B cell (primary cell): Measurements from ENCODE around the gene S100A16. TPM values are rescaled to one million over a fixed set of nuclear protein-coding genes. Genes with fewer than 3 reads are reported as not detected.
"Not testable (repeated sequence)": the region's sequence is repeated elsewhere in the genome, so short reads cannot be mapped to it uniquely, and the experiment has no call there.

ENCODE experiments used
- ATAC-seq: fragments of 200-7000 bp; cut with Tn5 transposase; one replicate; pipeline ENCODE4 v1.10.0; 2021; ENCODE audit warnings: low read depth, mild to moderate bottlenecking, moderate number of reproducible peaks, moderate library complexity
- CTCF ChIA-PET: fragments of 350-600 bp; sonication (Branson Sonifier 250); formaldehyde crosslinking; loops from one replicate; lab custom pipeline; 2021; ENCODE audit warnings: antibody characterized with exemption, inconsistent platforms; lab: Charles Lee
- POLR2A ChIA-PET: fragments of 350-600 bp; sonication (Branson Sonifier 250); formaldehyde crosslinking; loops from one replicate; lab custom pipeline; 2021; ENCODE audit warnings: antibody characterized with exemption; lab: Charles Lee
- DNase-seq: peaks from one replicate; pipeline ENCODE4 v3.0.0; 2013
- H2AFZ ChIP-seq: 2 replicates; pipeline ENCODE4 v1.6.1; 2012; ENCODE audit warnings: mild to moderate bottlenecking, low read depth, low read length; ENCODE audit not compliant: insufficient read depth, poor library complexity, severe bottlenecking
- H3K27ac ChIP-seq, 2 donors: 1 replicate in 1 of 2; 2 replicates in 1 of 2; pipeline ENCODE4 v1.5.1; 2012 to 2013; ENCODE audit warnings: low read length in 2 of 2, mild to moderate bottlenecking in 2 of 2, moderate library complexity in 1 of 2
- H3K27me3 ChIP-seq, 4 experiments: fragments of 200-600 bp in 1 of 4; sonication (generic) in 1 of 4; replicated peaks in 1 of 4; 1 replicate in 2 of 4; 2 replicates in 2 of 4; pipeline versions ENCODE4 v1.6.1 to v1.7.0; 2013 to 2016; ENCODE audit warnings: low read length in 3 of 4, mild to moderate bottlenecking in 2 of 4, mixed read lengths in 1 of 4, moderate library complexity in 1 of 4; ENCODE audit not compliant: insufficient read depth in 4 of 4, control insufficient read depth in 3 of 4; ENCODE audit errors: control extremely low read depth in 1 of 4
- H3K36me3 ChIP-seq, 2 experiments: replicated peaks in 1 of 2; 1 replicate in 1 of 2; 2 replicates in 1 of 2; pipeline versions ENCODE4 v1.6.1 to v1.7.1; 2013; ENCODE audit warnings: low read length in 1 of 2; ENCODE audit not compliant: insufficient read depth in 2 of 2, control insufficient read depth in 1 of 2; ENCODE audit errors: control extremely low read depth in 1 of 2, extremely low read depth in 1 of 2
- H3K4me1 ChIP-seq, 2 donors: fragments of 200-600 bp in 1 of 2; sonication (generic) in 1 of 2; 1 replicate in 1 of 2; 2 replicates in 1 of 2; pipeline versions ENCODE4 v1.5.1 to v1.6.1; 2013 to 2017; ENCODE audit warnings: low read length in 2 of 2; ENCODE audit not compliant: control insufficient read depth in 2 of 2, insufficient read depth in 2 of 2
- H3K4me2 ChIP-seq: replicated peaks from 2 replicates; pipeline ENCODE3; 2012; ENCODE audit warnings: mild to moderate bottlenecking, low read depth, low read length; ENCODE audit not compliant: poor library complexity, severe bottlenecking
- H3K4me3 ChIP-seq, 5 experiments: fragments of 200-600 bp in 1 of 5; sonication (generic) in 1 of 5; 1 replicate in 3 of 5; 2 replicates in 2 of 5; pipeline versions ENCODE4 v1.5.1 to v1.7.0; 2011 to 2016; ENCODE audit warnings: low read length in 4 of 5, mild to moderate bottlenecking in 4 of 5, low read depth in 2 of 5, control low read depth in 1 of 5, moderate library complexity in 1 of 5; ENCODE audit not compliant: insufficient read depth in 1 of 5; ENCODE audit errors: control extremely low read depth in 1 of 5, extremely low read depth in 1 of 5
- H3K79me2 ChIP-seq: fragments of 200-600 bp; sonication (generic); one replicate; pipeline ENCODE4 v1.6.0; 2016; ENCODE audit warnings: low read length; ENCODE audit not compliant: control insufficient read depth, insufficient read depth
- H3K9ac ChIP-seq: fragments of 200-600 bp; sonication (generic); 2 replicates; pipeline ENCODE4 v1.6.1; 2017; ENCODE audit warnings: mild to moderate bottlenecking, low read length, moderate library complexity
- H3K9me3 ChIP-seq, 3 donors: one replicate each; pipeline versions ENCODE4 v1.6.1 to v1.7.1; 2013; ENCODE audit warnings: low read length in 2 of 3; ENCODE audit not compliant: control insufficient read depth in 2 of 3, insufficient read depth in 1 of 3; ENCODE audit errors: control extremely low read depth in 1 of 3
- H4K20me1 ChIP-seq: 2 replicates; pipeline ENCODE4 v1.6.0; 2012; ENCODE audit warnings: mild to moderate bottlenecking, low read length; ENCODE audit not compliant: insufficient read depth, control insufficient read depth, poor library complexity, severe bottlenecking
- H3K27ac Mint-ChIP-seq: one replicate; pipeline ENCODE4 v1.8.0; 2021; ENCODE audit warnings: mixed read lengths
- H3K27me3 Mint-ChIP-seq: one replicate; pipeline ENCODE4 v1.8.0; 2021; ENCODE audit warnings: mixed read lengths
- H3K4me1 Mint-ChIP-seq: one replicate; pipeline ENCODE4 v1.8.0; 2021; ENCODE audit warnings: mixed read lengths
- H3K4me3 Mint-ChIP-seq: one replicate; pipeline ENCODE4 v1.8.0; 2021; ENCODE audit warnings: mixed read lengths
- H3K9me3 Mint-ChIP-seq: one replicate; pipeline ENCODE4 v1.8.0; 2022; ENCODE audit warnings: mixed read lengths; ENCODE audit not compliant: insufficient read depth
- CTCF ChIP-seq: fragments of 200-600 bp; IDR thresholded peaks from one replicate; pipeline ENCODE4 v1.8.0; 2022; ENCODE audit warnings: antibody characterized with exemption, mild to moderate bottlenecking
- EZH2 ChIP-seq: IDR thresholded peaks from 2 replicates; pipeline ENCODE4 v1.6.1; 2012; ENCODE audit warnings: borderline replicate concordance, low read depth, mild to moderate bottlenecking, moderate library complexity, low read length; ENCODE audit not compliant: insufficient read depth, poor library complexity, severe bottlenecking
- WGBS: methylation state at CpG from one replicate; pipeline ENCODE4 v1.1.5; 2013; ENCODE audit warnings: missing lambda C conversion rate; ENCODE audit not compliant: insufficient coverage; 5-methylcytosine and 5-hydroxymethylcytosine counted together
- intact Hi-C: fragments of 100-400 bp; cut with micrococcal nuclease; formaldehyde crosslinking; loops from one replicate; pipeline ENCODE4 v1.10.0; 2022
- polyA plus RNA-seq: library from polyadenylated mRNA; depleted of rRNA; stranded (reverse); fragments of >200 nt; gene quantifications from 2 replicates; pipeline ENCODE4 v1.2.3, GENCODE V29; 2012
- total RNA-seq, 2 donors: library from RNA; stranded (reverse); fragments of 120-200 nt in 1 of 2; gene quantifications; 1 replicate in 1 of 2; 2 replicates in 1 of 2; pipeline versions ENCODE4 v1.2.3 to v1.2.4, GENCODE V29; 2013 to 2022

The S100A16 gene
- total and polyA plus RNA-seq, 2 donors (not counting 1 experiment from before 2014, with no cell fraction given) = not detected

- H3K27me3 ChIP-seq = no peaks in the 10 kb centered on the region
- no CpG with 5 or more reads among the region's 2 CpGs for WGBS
- Mint-ChIP-seq H3K4me1 (no peaks in the 10 kb centered on the region), H3K27ac (no peak overlapping the region), H3K9me3 (no peaks in the 10 kb centered on the region), H3K4me3 (no peak overlapping the region), H3K27me3 (peaks cover 10% of the 10 kb centered on the region)
- ATAC-seq (no peak), DNase-seq (no peak)
- no peaks in the 10 kb centered on the region for H3K79me2 ChIP-seq
- H3K27ac ChIP-seq = no peak overlapping the region
- H4K20me1 ChIP-seq = no peaks in the 10 kb centered on the region
- H3K4me3 ChIP-seq = no peak overlapping the region
- CTCF ChIA-PET = interaction anchor here (0.9 to 1.4 kb wide), 2 partner anchors 11 to 19 kb away, joined by 5 read pairs; no protein-coding TSS in a partner anchor
- no peak overlapping the region for H2AFZ ChIP-seq
- TF ChIP-seq EZH2 (no peak), CTCF (no peak)
- intact Hi-C loops = no loop called here
- H3K4me2 ChIP-seq = no peak overlapping the region
- H3K36me3 ChIP-seq = no peaks in the 10 kb centered on the region
- H3K9ac ChIP-seq = no peak overlapping the region
- no peaks in the 10 kb centered on the region for H3K4me1 ChIP-seq
- no peaks in the 10 kb centered on the region for H3K9me3 ChIP-seq
- POLR2A ChIA-PET = interaction anchor here (0.7 kb wide), 1 partner anchor 61 kb away, joined by 5 read pairs; no protein-coding TSS in a partner anchor
These were observed 24.5 kb downstream of the S100A16 start for GRCh38 chr1:153588482-153588881.

- DNase-seq, H3K36me3 ChIP-seq, H3K4me3 Mint-ChIP-seq, H3K4me1 ChIP-seq, H3K27me3 ChIP-seq, H3K27ac ChIP-seq, H3K9me3 Mint-ChIP-seq, H3K4me2 ChIP-seq, H3K4me3 ChIP-seq, H3K27ac Mint-ChIP-seq, intact Hi-C loops, H2AFZ ChIP-seq, H3K9me3 ChIP-seq, ATAC-seq, H3K79me2 ChIP-seq, H3K9ac ChIP-seq, H4K20me1 ChIP-seq, H3K4me1 Mint-ChIP-seq: not testable (repeated sequence)
- ChIA-PET CTCF (interaction anchor here (0.9 to 1.4 kb wide), 2 partner anchors 11 to 18 kb away, joined by 5 read pairs; no protein-coding TSS in a partner anchor), POLR2A (interaction anchor here (0.7 kb wide), 1 partner anchor 62 kb away, joined by 5 read pairs; no protein-coding TSS in a partner anchor)
- H3K27me3 Mint-ChIP-seq = peaks cover 10% of the 10 kb centered on the region
- 97% methylated on average over 7 of the region's 10 CpGs for WGBS
These were observed 24.9 kb downstream of the S100A16 start for GRCh38 chr1:153588033-153588432.
